Measurements from ENCODE around the gene SCYGR5.
"Not testable (repeated sequence)": the region's sequence is repeated elsewhere in the genome, so short reads cannot be mapped to it uniquely, and the experiment has no call there.

Gene SCYGR5

DNA sequence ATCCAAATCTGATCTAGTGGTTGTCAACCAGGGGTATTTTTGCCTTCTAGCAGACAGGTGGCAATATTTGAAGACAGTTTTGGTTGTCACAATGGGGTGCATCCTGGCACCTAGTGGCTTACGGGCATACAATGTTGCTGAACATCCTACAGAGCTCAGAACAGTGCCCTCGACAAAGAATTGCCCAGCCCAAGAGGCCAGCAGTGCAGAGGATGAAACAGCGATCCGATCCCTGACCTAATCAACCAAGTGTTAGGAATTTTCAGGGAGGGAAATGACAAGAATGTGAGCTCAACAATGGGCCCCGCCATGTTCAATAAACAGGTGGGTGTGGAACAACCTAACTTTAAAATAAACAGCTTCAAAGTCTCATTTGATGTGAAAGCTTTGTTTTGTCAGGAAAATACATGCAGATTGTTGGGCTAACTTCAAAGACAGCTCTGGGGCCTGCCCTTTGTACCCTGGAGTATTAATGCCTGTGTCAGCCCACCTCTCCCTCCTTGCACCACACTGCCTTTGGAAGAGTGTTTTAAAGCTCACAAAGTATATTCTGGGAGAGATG lies 22.5 kb upstream of the SCYGR5 start:
- H3K9ac ChIP-seq (ENCODE audit: low read length): no peak overlapping the region
- H3K4me3 ChIP-seq (ENCODE audit: low read length): no peak overlapping the region
- peaks cover 9% of the 10 kb centered on the region for H3K4me1 ChIP-seq (ENCODE audit: control insufficient read depth, insufficient read depth, low read length)
- DNase-seq (ENCODE audit: low read depth): no peak
- H3K9me3 ChIP-seq (ENCODE audit: control insufficient read depth, low read length): no peaks in the 10 kb centered on the region
- H3K27me3 ChIP-seq (replicated peaks; ENCODE audit: control insufficient read depth, insufficient read depth, low read length): no peaks in the 10 kb centered on the region
- H3K36me3 ChIP-seq (ENCODE audit: control insufficient read depth, insufficient read depth, low read length, severe bottlenecking): no peaks in the 10 kb centered on the region

GRCh38 chr2:227653419-227653818 lies 13.2 kb upstream of the SCYGR5 start:
- H3K9ac ChIP-seq (ENCODE audit: low read length): peak overlapping the region; percentile 63
- no peaks in the 10 kb centered on the region for H3K27me3 ChIP-seq (replicated peaks; ENCODE audit: control insufficient read depth, insufficient read depth, low read length)
- no peaks in the 10 kb centered on the region for H3K9me3 ChIP-seq (ENCODE audit: control insufficient read depth, low read length)
- H3K36me3 ChIP-seq (ENCODE audit: control insufficient read depth, insufficient read depth, low read length, severe bottlenecking): no peaks in the 10 kb centered on the region
- peak; percentile 61 for DNase-seq (ENCODE audit: low read depth)
- H3K4me3 ChIP-seq (ENCODE audit: low read length): peak overlapping the region; percentile 3
- peaks cover 48% of the 10 kb centered on the region for H3K4me1 ChIP-seq (ENCODE audit: control insufficient read depth, insufficient read depth, low read length)

DNA sequence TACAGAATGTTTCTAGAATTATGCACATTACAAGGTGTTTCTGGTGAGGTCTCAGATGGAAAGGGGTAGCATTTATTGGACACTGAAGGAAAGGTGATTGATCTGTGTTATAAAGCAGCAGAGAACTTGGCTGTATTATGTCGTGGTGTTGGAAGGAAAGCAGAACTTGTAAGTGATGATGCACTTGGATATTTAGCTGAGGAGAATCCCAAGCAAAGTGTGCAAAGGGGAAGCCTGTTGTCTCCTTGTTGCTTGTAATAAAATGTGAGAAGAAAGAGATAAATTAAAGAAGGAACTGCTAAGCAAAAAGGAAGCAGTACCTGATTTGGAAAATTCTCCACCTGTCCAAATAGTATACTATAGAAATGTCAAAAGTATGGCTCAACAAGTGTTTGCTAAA lies 12.2 kb upstream of the SCYGR5 start:
- no peaks in the 10 kb centered on the region for H3K9me3 ChIP-seq (ENCODE audit: control insufficient read depth, low read length)
- no peaks in the 10 kb centered on the region for H3K36me3 ChIP-seq (ENCODE audit: control insufficient read depth, insufficient read depth, low read length, severe bottlenecking)
- DNase-seq (ENCODE audit: low read depth): no peak
- H3K4me3 ChIP-seq (ENCODE audit: low read length): no peak overlapping the region
- H3K4me1 ChIP-seq (ENCODE audit: control insufficient read depth, insufficient read depth, low read length): peaks cover 48% of the 10 kb centered on the region
- H3K27me3 ChIP-seq (replicated peaks; ENCODE audit: control insufficient read depth, insufficient read depth, low read length): no peaks in the 10 kb centered on the region
- H3K9ac ChIP-seq (ENCODE audit: low read length): peak overlapping the region; percentile 44

GRCh38 chr2:227655454-227655853 lies 11.2 kb upstream of the SCYGR5 start:
- no peaks in the 10 kb centered on the region for H3K9me3 ChIP-seq (ENCODE audit: control insufficient read depth, low read length)
- peak; percentile 94 for DNase-seq (ENCODE audit: low read depth)
- no peaks in the 10 kb centered on the region for H3K36me3 ChIP-seq (ENCODE audit: control insufficient read depth, insufficient read depth, low read length, severe bottlenecking)
- peak overlapping the region; percentile 44 for H3K9ac ChIP-seq (ENCODE audit: low read length)
- H3K4me1 ChIP-seq (ENCODE audit: control insufficient read depth, insufficient read depth, low read length): peaks cover 48% of the 10 kb centered on the region
- H3K27me3 ChIP-seq (replicated peaks; ENCODE audit: control insufficient read depth, insufficient read depth, low read length): no peaks in the 10 kb centered on the region
- H3K4me3 ChIP-seq (ENCODE audit: low read length): no peak overlapping the region

DNA sequence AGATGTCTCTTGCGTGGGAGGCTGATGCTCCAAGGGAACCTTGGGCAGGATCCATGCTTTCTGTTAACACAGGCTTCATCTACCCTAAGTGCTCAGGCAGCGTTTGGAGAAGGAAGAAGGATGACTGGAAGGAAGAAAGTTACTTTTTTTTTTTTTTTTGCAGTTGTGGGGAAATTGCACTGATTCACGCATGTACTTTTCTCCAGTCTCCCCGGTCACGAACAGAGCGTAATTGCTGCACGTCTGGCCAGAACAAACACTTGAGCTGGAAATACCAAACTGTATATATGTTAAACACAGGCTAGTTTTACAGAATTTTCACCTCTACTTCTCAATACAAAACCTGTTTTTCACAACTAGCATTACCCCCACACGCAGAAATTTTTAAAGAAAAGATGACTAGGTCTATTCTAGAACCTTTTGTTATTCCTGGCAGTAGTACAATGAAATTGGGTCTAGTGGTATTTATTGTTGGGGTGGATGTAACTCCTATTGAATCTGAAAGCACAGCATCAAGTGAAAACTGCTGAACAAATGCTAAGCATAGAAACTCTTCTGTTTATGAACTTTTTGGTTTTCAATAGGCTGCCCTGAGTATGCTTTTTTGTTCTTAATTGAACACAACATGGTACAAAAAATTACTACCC lies 9.3 kb upstream of the SCYGR5 start:
- H3K4me3 ChIP-seq (ENCODE audit: low read length): no peak overlapping the region
- no peaks in the 10 kb centered on the region for H3K9me3 ChIP-seq (ENCODE audit: control insufficient read depth, low read length)
- H3K9ac ChIP-seq (ENCODE audit: low read length): peak overlapping the region; percentile 59
- DNase-seq (ENCODE audit: low read depth): peak; percentile 71
- no peaks in the 10 kb centered on the region for H3K27me3 ChIP-seq (replicated peaks; ENCODE audit: control insufficient read depth, insufficient read depth, low read length)
- H3K36me3 ChIP-seq (ENCODE audit: control insufficient read depth, insufficient read depth, low read length, severe bottlenecking): no peaks in the 10 kb centered on the region
- H3K4me1 ChIP-seq (ENCODE audit: control insufficient read depth, insufficient read depth, low read length): peaks cover 48% of the 10 kb centered on the region

GRCh38 chr2:227661025-227661649 lies 5.5 kb upstream of the SCYGR5 start:
- Histone ChIP-seq H3K4me3 (ENCODE audit: low read length) (no peak overlapping the region), H3K27me3 (replicated peaks; ENCODE audit: control insufficient read depth, insufficient read depth, low read length) (no peaks in the 10 kb centered on the region), H3K9ac (ENCODE audit: low read length) (no peak overlapping the region), H3K9me3 (ENCODE audit: control insufficient read depth, low read length) (no peaks in the 10 kb centered on the region), H3K4me1 (ENCODE audit: control insufficient read depth, insufficient read depth, low read length) (peaks cover 10% of the 10 kb centered on the region), H3K36me3 (ENCODE audit: control insufficient read depth, insufficient read depth, low read length, severe bottlenecking) (no peaks in the 10 kb centered on the region)
- DNase-seq (ENCODE audit: low read depth): no peak

- Histone ChIP-seq H3K36me3 (ENCODE audit: control insufficient read depth, insufficient read depth, low read length, severe bottlenecking) (no peaks in the 10 kb centered on the region), H3K9ac (ENCODE audit: low read length) (no peak overlapping the region), H3K4me1 (ENCODE audit: control insufficient read depth, insufficient read depth, low read length) (peaks cover 9% of the 10 kb centered on the region), H3K9me3 (ENCODE audit: control insufficient read depth, low read length) (no peaks in the 10 kb centered on the region), H3K4me3 (ENCODE audit: low read length) (no peak overlapping the region), H3K27me3 (replicated peaks; ENCODE audit: control insufficient read depth, insufficient read depth, low read length) (no peaks in the 10 kb centered on the region)
- DNase-seq (ENCODE audit: low read depth): no peak
Observed at GRCh38 chr2:227661827-227662226, 4.8 kb upstream of the SCYGR5 start.

DNA sequence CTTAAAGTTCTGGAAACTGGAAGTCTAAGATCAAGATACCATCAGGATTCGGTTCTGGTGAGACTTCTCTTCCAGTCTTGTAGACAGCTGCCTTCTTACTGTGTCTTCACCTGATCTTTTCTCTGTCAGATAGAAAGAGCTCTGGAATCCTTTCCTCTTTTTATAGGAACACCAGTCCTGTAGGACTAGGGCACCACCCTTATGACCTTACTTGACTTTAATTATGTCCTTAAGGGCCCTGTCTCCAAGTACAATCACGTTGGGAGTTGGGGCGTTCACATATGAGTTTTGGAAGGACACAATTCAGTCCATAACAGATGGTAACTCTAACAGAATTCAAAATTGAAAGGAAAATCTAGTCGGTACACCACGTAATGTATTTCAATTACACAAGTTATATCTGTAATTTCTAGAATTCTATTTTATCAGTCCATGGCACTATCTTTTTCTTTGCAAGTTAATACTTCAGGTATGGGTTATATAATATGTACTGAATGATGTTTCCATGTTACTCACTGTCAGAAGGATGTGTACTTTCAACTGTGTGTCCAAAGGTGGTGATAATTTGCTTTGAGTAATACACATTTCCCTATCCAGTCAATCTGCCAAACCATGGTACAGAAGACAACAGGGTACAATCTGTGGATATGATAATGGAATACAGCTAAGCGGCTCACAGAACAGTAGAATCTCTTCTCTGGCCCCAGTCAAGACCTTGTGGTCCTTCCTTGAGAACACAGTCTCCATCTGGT lies 1.2 kb upstream of the SCYGR5 start:
- no peaks in the 10 kb centered on the region for H3K27me3 ChIP-seq (replicated peaks; ENCODE audit: control insufficient read depth, insufficient read depth, low read length)
- H3K36me3 ChIP-seq (ENCODE audit: control insufficient read depth, insufficient read depth, low read length, severe bottlenecking): no peaks in the 10 kb centered on the region
- no peaks in the 10 kb centered on the region for H3K4me1 ChIP-seq (ENCODE audit: control insufficient read depth, insufficient read depth, low read length)
- no peak overlapping the region for H3K9ac ChIP-seq (ENCODE audit: low read length)
- H3K4me3 ChIP-seq (ENCODE audit: low read length): no peak overlapping the region
- H3K9me3 ChIP-seq (ENCODE audit: control insufficient read depth, low read length): no peaks in the 10 kb centered on the region
- no peak for DNase-seq (ENCODE audit: low read depth)

GRCh38 chr2:227671170-227671905 lies 4.7 kb downstream of the SCYGR5 start:
- peak overlapping the region; percentile 40 for H3K9ac ChIP-seq (ENCODE audit: low read length)
- no peaks in the 10 kb centered on the region for H3K9me3 ChIP-seq (ENCODE audit: control insufficient read depth, low read length)
- H3K4me3 ChIP-seq (ENCODE audit: low read length): no peak overlapping the region
- H3K36me3 ChIP-seq (ENCODE audit: control insufficient read depth, insufficient read depth, low read length, severe bottlenecking): no peaks in the 10 kb centered on the region
- peak; percentile 46 for DNase-seq (ENCODE audit: low read depth)
- H3K27me3 ChIP-seq (replicated peaks; ENCODE audit: control insufficient read depth, insufficient read depth, low read length): no peaks in the 10 kb centered on the region
- peaks cover 38% of the 10 kb centered on the region for H3K4me1 ChIP-seq (ENCODE audit: control insufficient read depth, insufficient read depth, low read length)

GRCh38 chr2:227673620-227674019 lies 7.0 kb downstream of the SCYGR5 start:
- H3K9ac ChIP-seq (ENCODE audit: low read length): peak overlapping the region; percentile 55
- not testable (repeated sequence) for H3K36me3 ChIP-seq (ENCODE audit: control insufficient read depth, insufficient read depth, low read length, severe bottlenecking); H3K9me3 ChIP-seq (ENCODE audit: control insufficient read depth, low read length); H3K4me3 ChIP-seq (ENCODE audit: low read length); DNase-seq (ENCODE audit: low read depth); H3K27me3 ChIP-seq (replicated peaks; ENCODE audit: control insufficient read depth, insufficient read depth, low read length)
- peaks cover 38% of the 10 kb centered on the region for H3K4me1 ChIP-seq (ENCODE audit: control insufficient read depth, insufficient read depth, low read length)

- Histone ChIP-seq H3K36me3 (ENCODE audit: control insufficient read depth, insufficient read depth, low read length, severe bottlenecking) (no peaks in the 10 kb centered on the region), H3K9ac (ENCODE audit: low read length) (peak overlapping the region; percentile 72), H3K27me3 (replicated peaks; ENCODE audit: control insufficient read depth, insufficient read depth, low read length) (no peaks in the 10 kb centered on the region), H3K4me1 (ENCODE audit: control insufficient read depth, insufficient read depth, low read length) (peaks cover 38% of the 10 kb centered on the region), H3K9me3 (ENCODE audit: control insufficient read depth, low read length) (no peaks in the 10 kb centered on the region), H3K4me3 (ENCODE audit: low read length) (no peak overlapping the region)
- DNase-seq (ENCODE audit: low read depth): no peak
Observed at GRCh38 chr2:227674485-227674884, 7.9 kb downstream of the SCYGR5 start.
